Mesodermal cell (in vitro differentiated cells): ENCODE data around the gene C21orf91.
"Not testable (repeated sequence)": the region's sequence is repeated elsewhere in the genome, so short reads cannot be mapped to it uniquely, and the experiment has no call there.

Experiments
- H3K27ac ChIP-seq: 2 replicates; pipeline ENCODE4 v1.7.0; 2013; ENCODE audit warnings: mild to moderate bottlenecking, low read depth, low read length, moderate library complexity; ENCODE audit not compliant: severe bottlenecking
- H3K36me3 ChIP-seq: 2 replicates; pipeline ENCODE4 v1.7.1; 2013; ENCODE audit warnings: mild to moderate bottlenecking, low read length, moderate library complexity; ENCODE audit not compliant: control insufficient read depth, insufficient read depth
- H3K4me1 ChIP-seq: one replicate; pipeline ENCODE4 v1.7.1; 2013; ENCODE audit warnings: mild to moderate bottlenecking, low read length; ENCODE audit not compliant: insufficient read depth, control insufficient read depth, poor library complexity, severe bottlenecking
- H3K4me3 ChIP-seq: 2 replicates; pipeline ENCODE4 v1.7.0; 2013; ENCODE audit warnings: low read length, control low read depth, mild to moderate bottlenecking; ENCODE audit not compliant: insufficient read depth, poor library complexity, severe bottlenecking; ENCODE audit errors: extremely low read depth
- H3K9me3 ChIP-seq: 2 replicates; pipeline ENCODE4 v1.7.1; 2013; ENCODE audit warnings: mild to moderate bottlenecking, low read length, moderate library complexity; ENCODE audit not compliant: control insufficient read depth
- WGBS, 2 experiments: methylation state at CpG; one replicate each; pipeline ENCODE4 v1.1.5; 2013; ENCODE audit warnings: missing lambda C conversion rate in 2 of 2; ENCODE audit not compliant: insufficient coverage in 2 of 2; 5-methylcytosine and 5-hydroxymethylcytosine counted together

C21orf91 gene

GRCh38 chr21:17779496-17779895 lies 39.7 kb downstream of the C21orf91 start:
- H3K27ac ChIP-seq = no peak overlapping the region
- H3K36me3 ChIP-seq = no peaks in the 10 kb centered on the region
- no peak overlapping the region for H3K4me3 ChIP-seq
- H3K4me1 ChIP-seq = peaks cover 12% of the 10 kb centered on the region
- no peaks in the 10 kb centered on the region for H3K9me3 ChIP-seq
- WGBS, 2 experiments = 89 to 90% methylated on average over 2 to 3 of the region's 3 CpGs

GRCh38 chr21:17777072-17777765 lies 41.9 kb downstream of the C21orf91 start:
- WGBS, 2 experiments = no CpG with 5 or more reads among the region's 1 CpG
- no peaks in the 10 kb centered on the region for H3K36me3 ChIP-seq
- no peak overlapping the region for H3K27ac ChIP-seq
- no peaks in the 10 kb centered on the region for H3K9me3 ChIP-seq
- H3K4me3 ChIP-seq = no peak overlapping the region
- H3K4me1 ChIP-seq = peaks cover 9% of the 10 kb centered on the region

GRCh38 chr21:17775431-17776126 lies 43.6 kb downstream of the C21orf91 start:
- H3K9me3 ChIP-seq = no peaks in the 10 kb centered on the region
- no peak overlapping the region for H3K27ac ChIP-seq
- 85 to 86% methylated on average over 13 to 14 of the region's 17 CpGs for WGBS, 2 experiments
- no peak overlapping the region for H3K4me3 ChIP-seq
- H3K4me1 ChIP-seq = peaks cover 9% of the 10 kb centered on the region
- H3K36me3 ChIP-seq = no peaks in the 10 kb centered on the region

- 83 to 85% methylated on average over 2 to 5 of the region's 7 CpGs for WGBS, 2 experiments
- H3K27ac ChIP-seq, H3K36me3 ChIP-seq, H3K9me3 ChIP-seq, H3K4me3 ChIP-seq, H3K4me1 ChIP-seq: not testable (repeated sequence)
Observed at GRCh38 chr21:17775021-17775420, 44.1 kb downstream of the C21orf91 start.

- Histone ChIP-seq H3K4me3 (no peak overlapping the region), H3K27ac (no peak overlapping the region), H3K9me3 (no peaks in the 10 kb centered on the region), H3K36me3 (no peaks in the 10 kb centered on the region), H3K4me1 (no peaks in the 10 kb centered on the region)
- WGBS, 2 experiments = 100% methylated on average over 1 of the region's 3 CpGs; no CpG with 5 or more reads in 1 of the 2 experiments
Observed at GRCh38 chr21:17769447-17769845, 49.7 kb downstream of the C21orf91 start.

- Histone ChIP-seq H3K27ac (no peak overlapping the region), H3K36me3 (no peaks in the 10 kb centered on the region), H3K4me1 (no peaks in the 10 kb centered on the region), H3K4me3 (no peak overlapping the region), H3K9me3 (no peaks in the 10 kb centered on the region)
- 80% methylated on average over 1 to 2 of the region's 3 CpGs for WGBS, 2 experiments
Observed at GRCh38 chr21:17768840-17769446, 50.2 kb downstream of the C21orf91 start.

- 90 to 96% methylated on average over 5 of the region's 5 CpGs for WGBS, 2 experiments
- Histone ChIP-seq H3K4me1 (no peaks in the 10 kb centered on the region), H3K27ac (no peak overlapping the region), H3K36me3 (no peaks in the 10 kb centered on the region), H3K9me3 (no peaks in the 10 kb centered on the region), H3K4me3 (no peak overlapping the region)
Observed at GRCh38 chr21:17765207-17765606, 53.9 kb downstream of the C21orf91 start.

GRCh38 chr21:17763288-17764037 lies 55.7 kb downstream of the C21orf91 start:
- no peak overlapping the region for H3K4me3 ChIP-seq
- peaks cover 8% of the 10 kb centered on the region for H3K4me1 ChIP-seq
- H3K9me3 ChIP-seq = no peaks in the 10 kb centered on the region
- whole genome bisulfite sequencing, 2 experiments = 91 to 92% methylated on average over 4 of the region's 9 CpGs
- H3K27ac ChIP-seq = no peak overlapping the region
- H3K36me3 ChIP-seq = no peaks in the 10 kb centered on the region

GRCh38 chr21:17759511-17760178 lies 59.5 kb downstream of the C21orf91 start:
- Histone ChIP-seq H3K36me3 (no peaks in the 10 kb centered on the region), H3K4me3 (no peak overlapping the region), H3K27ac (no peak overlapping the region), H3K9me3 (no peaks in the 10 kb centered on the region), H3K4me1 (peaks cover 8% of the 10 kb centered on the region)
- WGBS, 2 experiments = 80% methylated on average over 1 of the region's 4 CpGs; no CpG with 5 or more reads in 1 of the 2 experiments

GRCh38 chr21:17758683-17759082 lies 60.5 kb downstream of the C21orf91 start:
- Histone ChIP-seq H3K27ac (no peak overlapping the region), H3K36me3 (no peaks in the 10 kb centered on the region), H3K4me1 (peaks cover 8% of the 10 kb centered on the region), H3K9me3 (no peaks in the 10 kb centered on the region), H3K4me3 (no peak overlapping the region)
- WGBS, 2 experiments = 89 to 90% methylated on average over 4 of the region's 4 CpGs
